K562 (cell line): ENCODE data around the gene U2AF1L4. TPM values are rescaled to one million over a fixed set of nuclear protein-coding genes. Genes with fewer than 3 reads are reported as not detected.
A peak's percentile ranks its signal among the peaks of the same experiment; 100 is the strongest.

ENCODE experiments used
- CHD7 ChIP-seq: fragments of 200-600 bp; sonication (generic); IDR thresholded peaks from one replicate; pipeline ENCODE4 v1.6.1; 2012; ENCODE audit warnings: mild to moderate bottlenecking, low read depth, low read length, inconsistent platforms
- DPF2 ChIP-seq: fragments of 450-650 bp; IDR thresholded peaks from 2 replicates; pipeline ENCODE4 v1.6.1; 2016
- ELK1 ChIP-seq: sonication (generic); formaldehyde crosslinking; IDR thresholded peaks from 2 replicates; pipeline ENCODE4 v1.8.1; 2022; ENCODE audit warnings: missing genetic modification reagents
- ERF ChIP-seq: fragments of 450-650 bp; formaldehyde crosslinking; IDR thresholded peaks from 2 replicates; pipeline ENCODE4 v1.4.0; 2020; ENCODE audit warnings: mild to moderate bottlenecking, mixed read lengths
- HCFC1 ChIP-seq: IDR thresholded peaks from 2 replicates; pipeline ENCODE4 v1.6.1; 2012; ENCODE audit warnings: low read depth, low read length, improper control_type of control experiment
- KLF10 ChIP-seq: fragments of 250-450 bp; sonication (Bioruptor Pico); IDR thresholded peaks from 2 replicates; pipeline ENCODE4 v1.6.1; 2021; ENCODE audit warnings: matching md5 sums
- RNF219 ChIP-seq: fragments of 250-450 bp; sonication (Bioruptor Pico); IDR thresholded peaks from 2 replicates; pipeline ENCODE4 v1.5.0; 2022; ENCODE audit warnings: mild to moderate bottlenecking
- TFE3 ChIP-seq: fragments of 450-650 bp; formaldehyde crosslinking; IDR thresholded peaks from 2 replicates; pipeline ENCODE4 v1.4.0; 2020; ENCODE audit warnings: mild to moderate bottlenecking, mixed read lengths
- polyA plus RNA-seq, 8 experiments: library from polyadenylated mRNA; depleted of rRNA in 4 of 8; stranded (reverse) in 5 of 8; unstranded in 3 of 8; fragments of >200 nt; fragmentation: Nextera tagmentation in 2 of 8; fragmentation: Illumina TruSeq in 1 of 8; extraction: Ambion mirVana in 2 of 8; extraction: Trizol in 1 of 8; gene quantifications; 2 replicates each; pipeline versions ENCODE4 v1.2.1 to v1.2.3, GENCODE V29; 2011 to 2014; ENCODE audit warnings: inconsistent platforms in 1 of 8, missing spikeins in 1 of 8
- total RNA-seq, 7 experiments: library from RNA; depleted of rRNA in 6 of 7; stranded (reverse); fragments of >200 nt in 6 of 7; fragmentation: Illumina TruSeq in 2 of 7; extraction: Trizol in 2 of 7; gene quantifications; 2 replicates each; pipeline versions ENCODE4 v1.2.1 to v1.2.3, GENCODE V29; 2011 to 2021; ENCODE audit warnings: low replicate concordance in 1 of 7

U2AF1L4 gene
- total and polyA plus RNA-seq, 9 of the 15 experiments (the other 6 are each of a cell fraction or from before 2014, with no cell fraction given) = 8.4 to 19.5 (median 12.6) TPM

- TF ChIP-seq CHD7 (no peak), KLF10 (CRISPR knock-in tag) (no peak), TFE3 (CRISPR knock-in tag) (no peak), RNF219 (CRISPR knock-in tag) (0 out of 2 replicates have a peak, but pooled peaks have one; percentile 50), HCFC1 (peak; percentile 94), DPF2 (peak; percentile 39; the same call in 1 of the 2 replicates), ELK1 (CRISPR knock-in tag) (no peak), ERF (CRISPR knock-in tag) (no peak)
These were observed 28.2 kb downstream of the U2AF1L4 start (continued) for GRCh38 chr19:35716801-35717664.
